Measurements from ENCODE around the gene PLCD3.

DNA sequence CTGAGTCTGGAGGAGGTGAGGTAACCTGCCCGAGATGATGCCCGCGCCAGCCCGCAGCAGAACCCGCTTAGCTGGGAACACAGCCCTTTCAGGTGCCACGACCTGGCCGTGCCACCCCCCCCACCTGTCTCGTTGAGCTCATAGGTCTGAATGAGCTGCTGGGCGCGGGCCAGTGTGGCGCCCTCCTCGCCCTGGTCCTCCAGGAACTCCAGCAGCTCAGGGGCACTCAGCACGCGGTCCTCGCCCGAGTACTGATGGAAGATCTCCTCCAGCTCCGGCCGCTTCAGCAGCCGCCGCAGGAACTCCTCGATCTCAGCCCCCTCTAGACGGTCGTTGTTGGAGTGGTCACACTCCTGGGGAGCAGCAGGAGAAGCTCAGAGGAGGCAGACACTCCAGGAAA is 13.6 kb downstream of the PLCD3 start:
- TF ChIP-seq, protein P1, sequence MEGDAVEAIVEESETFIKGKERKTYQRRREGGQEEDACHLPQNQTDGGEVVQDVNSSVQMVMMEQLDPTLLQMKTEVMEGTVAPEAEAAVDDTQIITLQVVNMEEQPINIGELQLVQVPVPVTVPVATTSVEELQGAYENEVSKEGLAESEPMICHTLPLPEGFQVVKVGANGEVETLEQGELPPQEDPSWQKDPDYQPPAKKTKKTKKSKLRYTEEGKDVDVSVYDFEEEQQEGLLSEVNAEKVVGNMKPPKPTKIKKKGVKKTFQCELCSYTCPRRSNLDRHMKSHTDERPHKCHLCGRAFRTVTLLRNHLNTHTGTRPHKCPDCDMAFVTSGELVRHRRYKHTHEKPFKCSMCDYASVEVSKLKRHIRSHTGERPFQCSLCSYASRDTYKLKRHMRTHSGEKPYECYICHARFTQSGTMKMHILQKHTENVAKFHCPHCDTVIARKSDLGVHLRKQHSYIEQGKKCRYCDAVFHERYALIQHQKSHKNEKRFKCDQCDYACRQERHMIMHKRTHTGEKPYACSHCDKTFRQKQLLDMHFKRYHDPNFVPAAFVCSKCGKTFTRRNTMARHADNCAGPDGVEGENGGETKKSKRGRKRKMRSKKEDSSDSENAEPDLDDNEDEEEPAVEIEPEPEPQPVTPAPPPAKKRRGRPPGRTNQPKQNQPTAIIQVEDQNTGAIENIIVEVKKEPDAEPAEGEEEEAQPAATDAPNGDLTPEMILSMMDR (IDR thresholded peaks at IDR 0.05): no peak
- TF ChIP-seq, protein P2, sequence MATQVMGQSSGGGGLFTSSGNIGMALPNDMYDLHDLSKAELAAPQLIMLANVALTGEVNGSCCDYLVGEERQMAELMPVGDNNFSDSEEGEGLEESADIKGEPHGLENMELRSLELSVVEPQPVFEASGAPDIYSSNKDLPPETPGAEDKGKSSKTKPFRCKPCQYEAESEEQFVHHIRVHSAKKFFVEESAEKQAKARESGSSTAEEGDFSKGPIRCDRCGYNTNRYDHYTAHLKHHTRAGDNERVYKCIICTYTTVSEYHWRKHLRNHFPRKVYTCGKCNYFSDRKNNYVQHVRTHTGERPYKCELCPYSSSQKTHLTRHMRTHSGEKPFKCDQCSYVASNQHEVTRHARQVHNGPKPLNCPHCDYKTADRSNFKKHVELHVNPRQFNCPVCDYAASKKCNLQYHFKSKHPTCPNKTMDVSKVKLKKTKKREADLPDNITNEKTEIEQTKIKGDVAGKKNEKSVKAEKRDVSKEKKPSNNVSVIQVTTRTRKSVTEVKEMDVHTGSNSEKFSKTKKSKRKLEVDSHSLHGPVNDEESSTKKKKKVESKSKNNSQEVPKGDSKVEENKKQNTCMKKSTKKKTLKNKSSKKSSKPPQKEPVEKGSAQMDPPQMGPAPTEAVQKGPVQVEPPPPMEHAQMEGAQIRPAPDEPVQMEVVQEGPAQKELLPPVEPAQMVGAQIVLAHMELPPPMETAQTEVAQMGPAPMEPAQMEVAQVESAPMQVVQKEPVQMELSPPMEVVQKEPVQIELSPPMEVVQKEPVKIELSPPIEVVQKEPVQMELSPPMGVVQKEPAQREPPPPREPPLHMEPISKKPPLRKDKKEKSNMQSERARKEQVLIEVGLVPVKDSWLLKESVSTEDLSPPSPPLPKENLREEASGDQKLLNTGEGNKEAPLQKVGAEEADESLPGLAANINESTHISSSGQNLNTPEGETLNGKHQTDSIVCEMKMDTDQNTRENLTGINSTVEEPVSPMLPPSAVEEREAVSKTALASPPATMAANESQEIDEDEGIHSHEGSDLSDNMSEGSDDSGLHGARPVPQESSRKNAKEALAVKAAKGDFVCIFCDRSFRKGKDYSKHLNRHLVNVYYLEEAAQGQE (IDR thresholded peaks at IDR 0.05; ENCODE audit: low read depth, low read length): no peak
- TF ChIP-seq FOXM1 (IDR thresholded peaks at IDR 0.05; ENCODE audit: low read depth) (no peak), NRF1 (IDR thresholded peaks at IDR 0.05; ENCODE audit: low read depth, low read length) (no peak)
- TF ChIP-seq, protein P3, sequence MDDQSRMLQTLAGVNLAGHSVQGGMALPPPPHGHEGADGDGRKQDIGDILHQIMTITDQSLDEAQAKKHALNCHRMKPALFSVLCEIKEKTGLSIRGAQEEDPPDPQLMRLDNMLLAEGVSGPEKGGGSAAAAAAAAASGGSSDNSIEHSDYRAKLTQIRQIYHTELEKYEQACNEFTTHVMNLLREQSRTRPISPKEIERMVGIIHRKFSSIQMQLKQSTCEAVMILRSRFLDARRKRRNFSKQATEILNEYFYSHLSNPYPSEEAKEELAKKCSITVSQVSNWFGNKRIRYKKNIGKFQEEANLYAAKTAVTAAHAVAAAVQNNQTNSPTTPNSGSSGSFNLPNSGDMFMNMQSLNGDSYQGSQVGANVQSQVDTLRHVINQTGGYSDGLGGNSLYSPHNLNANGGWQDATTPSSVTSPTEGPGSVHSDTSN (IDR thresholded peaks at IDR 0.05): no peak
